ENCODE results near the gene GOLGA6C.
"Not testable (repeated sequence)": the region's sequence is repeated elsewhere in the genome, so short reads cannot be mapped to it uniquely, and the experiment has no call there.

Gene GOLGA6C

GRCh38 chr15:75258034-75258433 lies at the start of gene GOLGA6C:
GOLGA6C (plus strand) TSS chr15:75258334; CDS start chr15:75258599, 265 bp downstream.
- not testable (repeated sequence) for H3K4me3 ChIP-seq (ENCODE audit: low read length)

- TF ChIP-seq ZNF274 (IDR thresholded peaks at IDR 0.05; ENCODE audit: low read depth, low read length): no peak
- H3K4me3 ChIP-seq (ENCODE audit: low read length): no peak overlapping the region
These were observed 49.4 kb upstream of the GOLGA6C start for GRCh38 chr15:75208501-75209288.

GRCh38 chr15:75209289-75209676 lies 48.9 kb upstream of the GOLGA6C start:
- no peak overlapping the region for H3K4me3 ChIP-seq (ENCODE audit: low read length)
- TF ChIP-seq ZNF274 (IDR thresholded peaks at IDR 0.05; ENCODE audit: low read depth, low read length): no peak

GRCh38 chr15:75210811-75211230 lies 47.3 kb upstream of the GOLGA6C start:
- no peak for TF ChIP-seq ZNF274 (IDR thresholded peaks at IDR 0.05; ENCODE audit: low read depth, low read length)
- no peak overlapping the region for H3K4me3 ChIP-seq (ENCODE audit: low read length)

GRCh38 chr15:75211436-75212199 lies 46.5 kb upstream of the GOLGA6C start:
- H3K4me3 ChIP-seq (ENCODE audit: low read length): no peak overlapping the region
- no peak for TF ChIP-seq ZNF274 (IDR thresholded peaks at IDR 0.05; ENCODE audit: low read depth, low read length)

- H3K4me3 ChIP-seq (ENCODE audit: low read length): no peak overlapping the region
- no peak for TF ChIP-seq ZNF274 (IDR thresholded peaks at IDR 0.05; ENCODE audit: low read depth, low read length)
These were observed 45.8 kb upstream of the GOLGA6C start for GRCh38 chr15:75212200-75212858.

GRCh38 chr15:75213212-75213767 lies 44.8 kb upstream of the GOLGA6C start:
- no peak for TF ChIP-seq ZNF274 (IDR thresholded peaks at IDR 0.05; ENCODE audit: low read depth, low read length)
- H3K4me3 ChIP-seq (ENCODE audit: low read length): no peak overlapping the region

- TF ChIP-seq ZNF274 (IDR thresholded peaks at IDR 0.05; ENCODE audit: low read depth, low read length): no peak
- H3K4me3 ChIP-seq (ENCODE audit: low read length): no peak overlapping the region
These were observed 44.3 kb upstream of the GOLGA6C start for GRCh38 chr15:75213768-75214221.

- no peak for TF ChIP-seq ZNF274 (IDR thresholded peaks at IDR 0.05; ENCODE audit: low read depth, low read length)
- no peak overlapping the region for H3K4me3 ChIP-seq (ENCODE audit: low read length)
These were observed 43.6 kb upstream of the GOLGA6C start for GRCh38 chr15:75214293-75215096.

GRCh38 chr15:75215107-75216004 lies 42.8 kb upstream of the GOLGA6C start:
- no peak for TF ChIP-seq ZNF274 (IDR thresholded peaks at IDR 0.05; ENCODE audit: low read depth, low read length)
- H3K4me3 ChIP-seq (ENCODE audit: low read length): no peak overlapping the region

- no peak for TF ChIP-seq ZNF274 (IDR thresholded peaks at IDR 0.05; ENCODE audit: low read depth, low read length)
- no peak overlapping the region for H3K4me3 ChIP-seq (ENCODE audit: low read length)
These were observed 41.1 kb upstream of the GOLGA6C start for GRCh38 chr15:75217012-75217411.

GRCh38 chr15:75217574-75217973 lies 40.6 kb upstream of the GOLGA6C start:
- not testable (repeated sequence) for H3K4me3 ChIP-seq (ENCODE audit: low read length)

- not testable (repeated sequence) for H3K4me3 ChIP-seq (ENCODE audit: low read length)
These were observed 38.6 kb upstream of the GOLGA6C start for GRCh38 chr15:75219507-75219929.

Data from GM08714 (cell line).